HG03457 (cell line): ENCODE results near the gene SIGLEC5.

Experiments used
- ATAC-seq: cut with Tn5 transposase; IDR thresholded peaks from one replicate; pipeline ENCODE4 v1.9.1; 2021; ENCODE audit warnings: moderate number of reproducible peaks; ENCODE audit not compliant: unreplicated experiment

The SIGLEC5 gene

GRCh38 chr19:51628153-51628939 lies 1.9 kb downstream of the SIGLEC5 start:
- no peak for ATAC-seq

- ATAC-seq = no peak
These were observed 2.6 kb downstream of the SIGLEC5 start for GRCh38 chr19:51627491-51628138.

- no peak for ATAC-seq
These were observed 3.5 kb downstream of the SIGLEC5 start for GRCh38 chr19:51626675-51627074.

GRCh38 chr19:51621178-51621577 lies 9.0 kb downstream of the SIGLEC5 start:
- ATAC-seq = no peak

GRCh38 chr19:51615991-51616390 lies 14.2 kb downstream of the SIGLEC5 start:
- no peak for ATAC-seq

GRCh38 chr19:51614789-51615188 lies 15.4 kb downstream of the SIGLEC5 start:
- no peak for ATAC-seq

GRCh38 chr19:51610576-51610975 lies 19.6 kb downstream of the SIGLEC5 start:
- no peak for ATAC-seq

- ATAC-seq = no peak
These were observed 22.2 kb downstream of the SIGLEC5 start for GRCh38 chr19:51607920-51608562.

- ATAC-seq = peak; percentile 67
These were observed 23.1 kb downstream of the SIGLEC5 start for GRCh38 chr19:51607077-51607476.

GRCh38 chr19:51602189-51602854 lies 27.9 kb downstream of the SIGLEC5 start:
- no peak for ATAC-seq

- no peak for ATAC-seq
These were observed 29.1 kb downstream of the SIGLEC5 start for GRCh38 chr19:51600940-51601580.

GRCh38 chr19:51599084-51599483 lies 31.1 kb downstream of the SIGLEC5 start:
- ATAC-seq = no peak

GRCh38 chr19:51598159-51598915 lies 31.9 kb downstream of the SIGLEC5 start:
- no peak for ATAC-seq

- ATAC-seq = no peak
These were observed 34.7 kb downstream of the SIGLEC5 start for GRCh38 chr19:51595190-51596175.

GRCh38 chr19:51594774-51595109 lies 35.5 kb downstream of the SIGLEC5 start:
- ATAC-seq = peak; percentile 15

- ATAC-seq = peak; percentile 85
These were observed 36.0 kb downstream of the SIGLEC5 start for GRCh38 chr19:51593969-51594773.

- no peak for ATAC-seq
These were observed 36.9 kb downstream of the SIGLEC5 start for GRCh38 chr19:51593138-51593890.

GRCh38 chr19:51592521-51592920 lies 37.7 kb downstream of the SIGLEC5 start:
- ATAC-seq = no peak
